M059J (cell line): ENCODE results near the gene PCDHA7. TPM values are rescaled to one million over a fixed set of nuclear protein-coding genes. Genes with fewer than 3 reads are reported as not detected.
A peak's percentile ranks its signal among the peaks of the same experiment; 100 is the strongest.
"Not testable (repeated sequence)": the region's sequence is repeated elsewhere in the genome, so short reads cannot be mapped to it uniquely, and the experiment has no call there.

Experiments used
- DNase-seq: peaks from one replicate; pipeline ENCODE4 v3.0.0-alpha.2; 2012; ENCODE audit warnings: low read depth
- total RNA-seq: library from RNA; depleted of rRNA; stranded (reverse); fragments of >200 nt; shearing (Covaris generic); gene quantifications from 2 replicates; pipeline ENCODE4 v1.2.3, GENCODE V29; 2014; rRNA removed

PCDHA7 gene, protein sequence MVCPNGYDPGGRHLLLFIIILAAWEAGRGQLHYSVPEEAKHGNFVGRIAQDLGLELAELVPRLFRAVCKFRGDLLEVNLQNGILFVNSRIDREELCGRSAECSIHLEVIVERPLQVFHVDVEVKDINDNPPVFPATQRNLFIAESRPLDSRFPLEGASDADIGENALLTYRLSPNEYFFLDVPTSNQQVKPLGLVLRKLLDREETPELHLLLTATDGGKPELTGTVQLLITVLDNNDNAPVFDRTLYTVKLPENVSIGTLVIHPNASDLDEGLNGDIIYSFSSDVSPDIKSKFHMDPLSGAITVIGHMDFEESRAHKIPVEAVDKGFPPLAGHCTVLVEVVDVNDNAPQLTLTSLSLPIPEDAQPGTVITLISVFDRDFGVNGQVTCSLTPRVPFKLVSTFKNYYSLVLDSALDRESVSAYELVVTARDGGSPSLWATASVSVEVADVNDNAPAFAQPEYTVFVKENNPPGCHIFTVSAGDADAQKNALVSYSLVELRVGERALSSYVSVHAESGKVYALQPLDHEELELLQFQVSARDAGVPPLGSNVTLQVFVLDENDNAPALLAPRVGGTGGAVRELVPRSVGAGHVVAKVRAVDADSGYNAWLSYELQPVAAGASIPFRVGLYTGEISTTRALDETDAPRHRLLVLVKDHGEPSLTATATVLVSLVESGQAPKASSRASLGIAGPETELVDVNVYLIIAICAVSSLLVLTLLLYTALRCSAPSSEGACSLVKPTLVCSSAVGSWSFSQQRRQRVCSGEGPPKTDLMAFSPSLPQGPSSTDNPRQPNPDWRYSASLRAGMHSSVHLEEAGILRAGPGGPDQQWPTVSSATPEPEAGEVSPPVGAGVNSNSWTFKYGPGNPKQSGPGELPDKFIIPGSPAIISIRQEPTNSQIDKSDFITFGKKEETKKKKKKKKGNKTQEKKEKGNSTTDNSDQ
- 0.02 TPM in 1 of 2 replicates, not detected in the other for total RNA-seq

DNA sequence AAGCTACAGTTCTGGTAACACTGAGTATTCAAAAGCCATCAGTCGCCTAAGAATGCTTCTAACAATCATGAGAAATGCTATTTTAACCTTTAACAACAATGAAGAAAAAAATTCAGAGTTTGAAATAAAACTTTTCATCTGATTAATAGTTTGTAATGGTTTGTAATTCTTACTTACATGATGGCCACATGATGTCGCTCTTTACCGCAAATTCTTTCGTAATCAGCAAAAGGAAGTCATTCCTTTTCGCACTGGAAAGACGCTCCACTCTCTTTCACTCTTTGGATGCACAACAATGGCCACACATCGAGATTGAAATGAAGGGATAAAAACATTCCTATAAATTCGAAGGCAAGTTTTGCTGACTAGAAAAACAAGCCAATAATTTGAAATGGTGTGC is at the start of gene PCDHA7:
Gene PCDHA7, plus strand, starts transcription at position 277 of the 400 bp plus-strand sequence. Its CDS starts 115 bp downstream, at position 392.
- DNase-seq, result peak; percentile 8

DNA sequence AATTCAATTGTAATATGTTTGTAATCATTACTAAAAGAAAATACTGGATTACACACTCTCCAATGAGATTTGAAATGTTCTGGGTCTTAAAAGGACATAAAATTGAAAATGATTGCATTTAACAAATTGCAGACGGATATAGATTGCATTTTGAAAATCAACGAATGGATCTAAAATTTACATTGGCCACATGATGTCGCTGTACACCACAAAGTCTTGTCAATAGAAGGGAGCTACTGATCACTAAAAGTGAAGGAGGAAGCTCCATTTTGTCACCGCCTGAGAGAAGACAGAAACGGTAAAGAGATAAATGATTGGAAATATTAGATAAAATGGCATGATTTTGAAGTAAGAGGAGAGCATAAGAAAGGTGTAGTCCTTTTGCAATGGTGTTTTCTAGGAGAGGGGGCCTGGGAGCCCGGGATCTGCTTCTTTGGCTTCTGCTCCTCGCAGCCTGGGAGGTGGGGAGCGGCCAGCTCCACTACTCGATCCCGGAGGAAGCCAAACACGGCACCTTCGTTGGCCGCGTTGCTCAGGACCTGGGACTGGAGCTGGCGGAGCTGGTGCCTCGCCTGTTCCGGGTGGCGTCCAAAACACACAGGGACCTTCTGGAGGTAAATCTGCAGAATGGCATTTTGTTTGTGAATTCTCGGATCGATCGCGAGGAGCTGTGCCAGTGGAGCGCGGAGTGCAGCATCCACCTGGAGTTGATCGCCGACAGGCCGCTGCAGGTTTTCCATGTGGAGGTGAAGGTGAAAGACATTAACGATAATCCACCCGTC is 48.0 kb upstream of the PCDHA7 start, which contains the start of gene PCDHA1:
Gene PCDHA1, plus strand, starts transcription at position 236 of the 782 bp plus-strand sequence.
- peak; percentile 25 for DNase-seq

DNA sequence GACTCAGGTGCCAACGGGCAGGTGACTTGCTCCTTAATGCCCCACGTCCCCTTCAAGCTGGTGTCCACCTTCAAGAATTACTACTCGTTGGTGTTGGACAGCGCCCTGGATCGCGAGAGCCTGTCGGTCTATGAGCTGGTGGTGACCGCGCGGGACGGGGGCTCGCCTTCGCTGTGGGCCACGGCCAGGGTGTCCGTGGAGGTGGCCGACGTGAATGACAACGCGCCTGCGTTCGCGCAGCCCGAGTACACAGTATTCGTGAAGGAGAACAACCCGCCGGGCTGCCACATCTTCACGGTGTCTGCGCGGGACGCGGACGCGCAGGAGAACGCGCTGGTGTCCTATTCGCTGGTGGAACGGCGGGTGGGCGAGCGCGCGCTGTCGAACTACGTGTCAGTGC is 46.6 kb upstream of the PCDHA7 start:
- DNase-seq, result not testable (repeated sequence)

DNA sequence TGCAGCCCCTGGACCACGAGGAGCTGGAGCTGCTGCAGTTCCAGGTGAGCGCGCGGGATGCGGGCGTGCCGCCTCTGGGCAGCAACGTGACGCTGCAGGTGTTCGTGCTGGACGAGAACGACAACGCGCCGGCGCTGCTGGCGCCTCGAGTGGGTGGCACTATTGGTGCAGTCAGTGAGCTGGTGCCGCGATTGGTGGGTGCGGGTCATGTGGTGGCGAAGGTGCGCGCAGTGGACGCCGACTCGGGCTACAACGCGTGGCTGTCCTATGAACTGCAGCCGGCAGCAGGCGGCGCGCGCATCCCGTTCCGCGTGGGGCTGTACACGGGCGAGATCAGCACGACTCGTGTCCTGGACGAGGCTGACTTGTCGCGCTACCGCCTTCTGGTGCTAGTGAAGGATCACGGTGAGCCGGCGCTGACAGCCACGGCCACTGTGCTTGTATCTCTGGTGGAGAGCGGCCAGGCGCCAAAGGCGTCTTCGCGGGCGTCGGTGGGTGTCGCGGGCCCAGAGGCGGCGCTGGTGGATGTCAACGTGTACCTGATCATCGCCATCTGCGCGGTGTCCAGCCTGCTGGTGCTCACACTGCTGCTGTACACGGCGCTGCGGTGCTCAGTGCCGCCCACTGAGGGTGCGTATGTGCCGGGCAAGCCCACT is 46.1 kb upstream of the PCDHA7 start:
- DNase-seq, result not testable (repeated sequence)

DNA sequence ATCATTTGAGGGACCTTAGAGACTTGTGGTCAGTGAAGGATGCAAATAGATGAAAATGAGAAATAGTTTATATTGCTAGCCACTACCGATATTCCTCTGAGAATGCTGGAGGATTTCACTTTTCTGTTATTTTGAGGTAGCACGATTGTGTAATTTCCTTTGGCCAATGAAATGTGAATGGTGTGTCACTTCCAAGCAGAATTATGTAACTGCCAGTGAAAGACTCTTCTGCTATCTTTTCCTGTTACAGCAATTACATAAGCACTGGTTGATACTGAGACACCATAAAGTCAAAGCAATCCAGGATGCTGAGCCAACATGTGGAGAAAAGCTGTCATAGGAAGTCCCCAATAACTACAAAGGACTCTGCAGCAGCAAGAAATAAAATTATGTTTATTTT is 43.0 kb upstream of the PCDHA7 start:
- DNase-seq, result no peak

DNA sequence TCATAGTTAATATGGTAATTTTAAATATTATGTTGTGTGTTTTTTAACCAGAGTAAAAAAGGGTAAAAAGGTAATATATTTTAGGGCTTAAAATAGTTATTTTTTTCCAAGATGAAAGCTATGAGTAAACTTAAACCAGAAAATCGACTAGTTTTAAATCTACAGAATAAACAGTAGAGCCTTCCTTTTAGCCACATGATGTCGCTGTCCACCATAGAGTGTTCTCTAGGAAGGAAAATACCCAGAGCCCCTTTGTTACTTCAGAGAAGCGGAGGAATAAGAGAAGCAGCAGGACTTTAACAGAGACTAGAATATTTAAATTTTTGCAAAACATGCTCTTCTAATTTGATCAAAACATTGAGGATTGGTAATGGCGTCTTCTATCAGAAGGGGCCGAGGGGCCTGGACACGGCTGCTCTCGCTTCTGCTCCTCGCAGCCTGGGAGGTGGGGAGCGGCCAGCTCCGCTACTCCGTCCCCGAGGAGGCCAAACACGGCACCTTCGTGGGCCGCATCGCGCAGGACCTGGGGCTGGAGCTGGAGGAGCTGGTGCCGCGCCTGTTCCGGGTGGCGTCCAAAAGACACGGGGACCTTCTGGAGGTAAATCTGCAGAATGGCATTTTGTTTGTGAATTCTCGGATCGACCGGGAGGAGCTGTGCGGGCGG is 39.3 kb upstream of the PCDHA7 start, which contains the start of gene PCDHA2:
Gene PCDHA2, plus strand, starts transcription at position 258 of the 664 bp plus-strand sequence.
- DNase-seq, result peak; percentile 20

DNA sequence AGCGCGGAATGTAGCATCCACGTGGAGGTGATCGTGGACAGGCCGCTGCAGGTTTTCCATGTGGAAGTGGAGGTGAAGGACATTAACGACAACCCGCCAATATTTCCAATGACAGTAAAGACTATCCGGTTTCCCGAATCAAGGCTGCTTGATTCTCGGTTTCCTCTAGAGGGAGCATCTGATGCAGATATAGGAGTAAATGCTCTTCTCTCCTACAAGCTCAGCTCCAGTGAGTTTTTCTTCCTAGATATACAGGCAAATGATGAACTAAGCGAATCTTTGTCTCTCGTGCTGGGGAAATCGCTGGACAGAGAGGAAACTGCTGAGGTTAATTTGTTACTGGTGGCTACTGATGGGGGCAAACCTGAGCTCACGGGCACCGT is 38.8 kb upstream of the PCDHA7 start:
- DNase-seq, result peak; percentile 8

DNA sequence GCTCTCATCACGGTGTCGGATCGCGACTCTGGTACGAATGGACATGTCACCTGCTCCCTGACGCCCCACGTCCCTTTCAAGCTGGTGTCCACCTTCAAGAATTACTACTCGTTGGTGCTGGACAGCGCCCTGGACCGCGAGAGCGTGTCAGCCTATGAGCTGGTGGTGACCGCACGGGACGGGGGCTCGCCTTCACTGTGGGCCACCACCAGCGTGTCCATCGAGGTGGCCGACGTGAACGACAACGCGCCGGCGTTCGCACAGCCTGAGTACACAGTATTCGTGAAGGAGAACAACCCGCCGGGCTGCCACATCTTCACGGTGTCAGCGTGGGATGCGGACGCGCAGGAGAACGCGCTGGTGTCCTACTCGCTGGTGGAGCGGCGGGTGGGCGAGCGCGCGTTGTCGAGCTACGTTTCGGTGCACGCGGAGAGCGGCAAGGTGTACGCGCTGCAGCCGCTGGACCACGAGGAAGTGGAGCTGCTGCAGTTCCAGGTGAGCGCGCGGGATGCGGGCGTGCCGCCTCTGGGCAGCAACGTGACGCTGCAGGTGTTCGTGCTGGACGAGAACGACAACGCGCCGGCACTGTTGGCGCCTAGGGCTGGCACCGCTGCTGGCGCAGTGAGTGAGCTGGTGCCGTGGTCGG is 37.9 kb upstream of the PCDHA7 start:
- not testable (repeated sequence) for DNase-seq

DNA sequence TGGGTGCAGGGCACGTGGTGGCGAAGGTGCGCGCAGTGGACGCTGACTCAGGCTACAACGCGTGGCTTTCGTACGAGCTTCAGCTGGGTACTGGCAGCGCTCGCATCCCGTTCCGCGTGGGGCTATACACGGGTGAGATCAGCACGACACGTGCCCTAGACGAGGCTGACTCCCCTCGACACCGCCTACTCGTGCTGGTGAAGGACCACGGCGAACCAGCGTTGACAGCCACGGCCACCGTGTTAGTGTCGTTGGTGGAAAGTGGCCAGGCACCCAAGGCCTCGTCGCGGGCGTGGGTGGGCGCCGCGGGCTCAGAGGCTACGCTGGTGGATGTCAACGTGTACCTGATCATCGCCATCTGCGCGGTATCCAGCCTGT is 37.4 kb upstream of the PCDHA7 start:
- DNase-seq, result no peak

DNA sequence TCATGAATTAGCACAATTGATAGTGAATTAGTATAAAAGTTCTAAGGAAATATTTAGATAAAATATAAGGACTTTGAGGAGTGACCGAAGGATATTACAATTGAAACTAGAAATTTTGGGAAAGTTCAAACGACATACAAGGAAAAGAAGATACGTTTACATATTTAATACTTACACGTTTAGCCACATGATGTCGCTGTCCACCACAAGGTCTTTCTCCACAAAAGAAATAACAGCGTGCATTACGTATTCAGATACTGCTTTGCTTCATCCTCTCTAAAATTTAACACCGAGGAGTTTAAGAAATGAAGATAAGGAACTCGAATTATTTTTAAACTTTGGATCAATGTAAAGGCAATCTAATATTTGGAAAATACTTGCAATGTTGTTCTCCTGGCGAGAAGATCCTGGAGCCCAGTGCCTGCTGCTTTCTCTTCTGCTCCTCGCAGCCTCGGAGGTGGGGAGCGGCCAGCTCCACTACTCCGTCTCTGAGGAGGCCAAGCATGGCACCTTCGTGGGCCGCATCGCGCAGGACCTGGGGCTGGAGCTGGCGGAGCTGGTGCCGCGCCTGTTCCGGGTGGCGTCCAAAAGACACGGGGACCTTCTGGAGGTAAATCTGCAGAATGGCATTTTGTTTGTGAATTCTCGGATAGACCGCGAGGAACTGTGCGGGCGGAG is 33.1 kb upstream of the PCDHA7 start, which contains the start of gene PCDHA3:
Gene PCDHA3, plus strand, starts transcription at position 242 of the 678 bp plus-strand sequence.
- DNase-seq, result no peak

DNA sequence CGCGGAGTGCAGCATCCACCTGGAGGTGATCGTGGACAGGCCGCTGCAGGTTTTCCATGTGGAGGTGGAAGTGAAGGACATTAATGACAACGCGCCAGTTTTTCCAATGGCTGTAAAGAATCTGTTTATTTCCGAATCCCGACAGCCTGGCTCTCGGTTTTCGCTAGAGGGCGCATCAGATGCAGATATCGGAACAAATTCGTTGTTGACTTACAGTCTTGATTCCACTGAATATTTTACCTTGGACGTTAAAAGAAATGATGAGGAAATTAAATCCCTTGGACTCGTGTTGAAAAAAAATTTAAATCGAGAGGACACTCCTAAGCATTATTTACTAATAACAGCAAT is 32.6 kb upstream of the PCDHA7 start:
- DNase-seq, result no peak

DNA sequence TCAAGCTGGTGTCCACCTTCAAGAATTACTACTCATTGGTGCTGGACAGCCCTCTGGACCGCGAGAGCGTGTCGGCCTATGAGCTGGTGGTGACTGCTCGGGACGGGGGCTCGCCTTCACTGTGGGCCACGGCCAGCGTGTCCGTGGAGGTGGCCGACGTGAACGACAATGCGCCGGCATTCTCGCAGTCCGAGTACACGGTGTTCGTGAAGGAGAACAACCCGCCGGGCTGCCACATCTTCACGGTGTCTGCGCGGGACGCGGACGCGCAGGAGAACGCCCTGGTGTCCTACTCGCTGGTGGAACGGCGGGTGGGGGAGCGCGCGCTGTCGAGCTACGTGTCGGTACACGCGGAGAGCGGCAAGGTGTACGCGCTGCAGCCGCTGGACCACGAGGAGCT is 31.7 kb upstream of the PCDHA7 start:
- DNase-seq, result not testable (repeated sequence)

DNA sequence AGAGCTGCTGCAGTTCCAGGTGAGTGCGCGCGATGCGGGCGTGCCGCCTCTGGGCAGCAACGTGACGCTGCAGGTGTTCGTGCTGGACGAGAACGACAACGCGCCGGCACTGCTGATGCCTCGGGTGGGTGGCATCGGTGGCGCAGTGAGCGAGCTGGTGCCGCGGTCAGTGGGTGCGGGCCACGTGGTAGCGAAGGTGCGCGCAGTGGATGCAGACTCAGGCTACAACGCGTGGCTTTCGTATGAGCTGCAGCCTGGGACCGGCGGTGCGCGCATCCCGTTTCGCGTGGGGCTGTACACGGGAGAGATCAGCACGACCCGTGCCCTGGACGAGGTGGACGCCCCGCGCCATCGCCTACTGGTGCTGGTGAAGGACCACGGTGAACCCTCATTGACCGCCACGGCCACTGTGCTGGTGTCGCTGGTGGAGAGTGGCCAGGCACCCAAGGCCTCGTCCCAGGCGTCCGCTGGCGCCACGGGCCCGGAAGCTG is 31.2 kb upstream of the PCDHA7 start:
- DNase-seq, result no peak

DNA sequence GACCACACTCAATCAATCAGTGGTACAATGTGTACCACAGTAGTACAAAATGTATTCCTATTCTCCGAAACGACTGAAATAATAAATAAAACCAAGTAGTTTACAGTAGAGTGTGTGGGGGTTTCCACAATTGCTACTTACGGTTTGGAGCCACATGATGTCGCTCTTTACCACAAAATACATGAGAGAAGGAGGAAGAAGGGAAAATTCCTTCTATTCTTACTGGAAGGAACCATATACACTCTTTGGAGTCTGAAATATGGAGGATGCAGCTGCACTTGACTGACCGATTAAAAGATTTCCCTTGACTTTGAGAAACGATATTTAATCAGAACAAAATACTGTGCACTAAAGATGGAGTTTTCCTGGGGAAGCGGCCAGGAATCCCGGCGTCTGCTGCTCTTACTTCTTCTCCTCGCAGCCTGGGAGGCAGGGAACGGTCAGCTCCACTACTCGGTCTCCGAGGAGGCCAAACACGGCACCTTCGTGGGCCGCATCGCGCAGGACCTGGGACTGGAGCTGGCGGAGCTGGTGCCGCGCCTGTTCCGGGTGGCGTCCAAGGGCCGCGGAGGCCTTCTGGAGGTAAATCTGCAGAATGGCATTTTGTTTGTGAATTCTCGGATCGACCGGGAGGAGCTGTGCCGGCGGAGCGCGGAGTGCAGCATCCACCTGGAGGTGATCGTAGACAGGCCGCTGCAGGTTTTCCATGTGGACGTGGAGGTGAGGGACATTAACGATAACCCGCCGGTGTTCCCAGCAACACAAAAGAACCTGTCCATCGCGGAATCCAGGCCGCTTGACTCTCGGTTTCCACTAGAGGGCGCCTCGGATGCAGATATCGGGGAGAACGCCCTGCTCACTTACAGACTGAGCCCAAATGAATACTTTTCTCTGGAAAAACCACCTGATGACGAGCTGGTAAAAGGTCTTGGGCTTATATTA is 27.0 kb upstream of the PCDHA7 start, which contains the start of gene PCDHA4:
Gene PCDHA4, plus strand, starts transcription at position 235 of the 942 bp plus-strand sequence.
- DNase-seq, result no peak

DNA sequence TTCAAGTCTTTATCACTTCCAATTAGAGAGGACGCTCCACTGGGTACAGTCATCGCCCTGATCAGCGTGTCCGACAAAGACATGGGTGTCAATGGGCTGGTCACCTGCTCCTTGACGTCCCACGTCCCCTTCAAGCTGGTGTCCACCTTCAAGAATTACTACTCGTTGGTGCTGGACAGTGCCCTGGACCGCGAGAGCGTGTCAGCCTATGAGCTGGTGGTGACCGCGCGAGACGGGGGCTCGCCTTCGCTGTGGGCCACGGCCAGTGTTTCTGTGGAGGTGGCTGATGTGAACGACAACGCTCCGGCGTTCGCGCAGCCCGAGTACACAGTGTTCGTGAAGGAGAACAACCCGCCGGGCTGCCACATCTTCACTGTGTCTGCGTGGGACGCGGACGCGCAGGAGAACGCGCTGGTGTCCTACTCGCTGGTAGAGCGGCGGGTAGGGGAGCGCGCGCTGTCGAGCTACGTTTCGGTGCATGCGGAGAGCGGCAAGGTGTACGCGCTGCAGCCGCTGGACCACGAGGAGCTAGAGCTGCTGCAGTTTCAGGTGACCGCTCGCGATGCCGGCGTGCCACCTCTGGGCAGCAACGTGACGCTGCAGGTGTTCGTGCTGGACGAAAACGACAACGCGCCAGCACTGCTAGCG is 25.7 kb upstream of the PCDHA7 start:
- DNase-seq, result not testable (repeated sequence)

DNA sequence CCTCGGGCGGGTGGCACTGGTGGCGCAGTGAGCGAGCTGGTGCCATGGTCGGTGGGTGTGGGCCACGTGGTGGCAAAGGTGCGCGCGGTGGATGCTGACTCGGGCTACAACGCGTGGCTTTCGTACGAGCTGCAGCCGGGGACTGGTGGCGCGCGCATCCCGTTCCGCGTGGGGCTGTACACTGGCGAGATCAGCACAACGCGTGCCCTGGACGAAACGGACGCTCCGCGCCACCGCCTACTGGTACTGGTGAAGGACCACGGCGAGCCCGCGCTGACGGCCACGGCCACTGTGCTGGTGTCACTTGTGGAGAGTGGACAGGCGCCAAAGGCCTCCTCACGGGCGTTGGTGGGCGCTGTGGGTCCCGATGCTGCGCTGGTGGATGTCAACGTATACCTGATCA is 25.2 kb upstream of the PCDHA7 start:
- DNase-seq, result no peak
